Caco-2 (cell line): ENCODE results near the gene BBC3. TPM values are rescaled to one million over a fixed set of nuclear protein-coding genes. Genes with fewer than 3 reads are reported as not detected.

ENCODE experiments used
- BruUV-seq: library from RNA; stranded (reverse); fragments of 400-500 nt; replicated peaks from 2 replicates; lab custom pipeline; 2021; lab: Mats Ljungman, UMichigan
- CTCF ChIA-PET: fragments of 300-600 bp; sonication (Branson Sonifier 250); formaldehyde crosslinking; loops from one replicate; lab custom pipeline; 2022; ENCODE audit warnings: antibody characterized with exemption; lab: Charles Lee
- POLR2A ChIA-PET: fragments of 300-600 bp; sonication (Branson Sonifier 250); formaldehyde crosslinking; loops from one replicate; lab custom pipeline; 2022; ENCODE audit warnings: antibody characterized with exemption; lab: Charles Lee
- DNase-seq, 2 experiments: peaks; one replicate each; pipeline versions ENCODE4 v3.0.0 to v3.0.0-alpha.2; 2020 to 2022
- H3K27me3 ChIP-seq: replicated peaks from 2 replicates; pipeline ENCODE4 v1.6.0; 2011; ENCODE audit warnings: low read length; ENCODE audit not compliant: control insufficient read depth, insufficient read depth
- H3K36me3 ChIP-seq: 2 replicates; pipeline ENCODE4 v1.5.1; 2011; ENCODE audit warnings: low read length; ENCODE audit not compliant: control insufficient read depth, insufficient read depth
- H3K4me1 ChIP-seq: fragments of 250-450 bp; sonication (Bioruptor Pico); 2 replicates; pipeline ENCODE4 v1.5.1; 2020; ENCODE audit warnings: mild to moderate bottlenecking
- H3K4me3 ChIP-seq: 2 replicates; pipeline ENCODE4 v1.5.1; 2011; ENCODE audit warnings: low read depth, mild to moderate bottlenecking, control low read depth, low read length
- H3K9me3 ChIP-seq: fragments of 250-450 bp; sonication (Bioruptor Pico); 2 replicates; pipeline ENCODE4 v1.5.1; 2020; ENCODE audit warnings: mild to moderate bottlenecking, moderate library complexity
- H3K27ac Mint-ChIP-seq: one replicate; pipeline ENCODE4 v1.8.0; 2022; ENCODE audit warnings: mixed read lengths; ENCODE audit not compliant: unreplicated experiment
- H3K27me3 Mint-ChIP-seq: one replicate; pipeline ENCODE4 v1.8.0; 2022; ENCODE audit warnings: mixed read lengths; ENCODE audit not compliant: insufficient read depth, unreplicated experiment
- H3K36me3 Mint-ChIP-seq: one replicate; pipeline ENCODE4 v1.8.0; 2022; ENCODE audit warnings: mild to moderate bottlenecking, mixed read lengths; ENCODE audit not compliant: insufficient read depth, unreplicated experiment
- H3K4me1 Mint-ChIP-seq: one replicate; pipeline ENCODE4 v1.8.0; 2022; ENCODE audit warnings: low read depth, mixed read lengths; ENCODE audit not compliant: unreplicated experiment
- H3K4me3 Mint-ChIP-seq: one replicate; pipeline ENCODE4 v1.8.0; 2022; ENCODE audit warnings: mild to moderate bottlenecking, moderate library complexity, mixed read lengths; ENCODE audit not compliant: unreplicated experiment
- H3K9me3 Mint-ChIP-seq: one replicate; pipeline ENCODE4 v1.8.0; 2022; ENCODE audit warnings: mixed read lengths; ENCODE audit not compliant: unreplicated experiment
- intact Hi-C: fragments of 100-400 bp; cut with micrococcal nuclease; formaldehyde crosslinking; loops from one replicate; pipeline ENCODE4 v1.10.0; 2022; ENCODE audit not compliant: unreplicated experiment
- total RNA-seq: library from RNA; stranded (reverse); gene quantifications from 2 replicates; pipeline ENCODE4 v1.2.3, GENCODE V29; 2022
- TF ChIP-seq, protein P1 (sequence below), 2 experiments: fragments of 200-600 bp in 1 of 2; IDR thresholded peaks; 1 replicate in 1 of 2; 2 replicates in 1 of 2; pipeline versions ENCODE4 v1.5.1 to v1.8.0; 2011 to 2022; ENCODE audit warnings: antibody characterized with exemption in 1 of 2, control low read depth in 1 of 2, inconsistent platforms in 1 of 2, low read depth in 1 of 2, low read length in 1 of 2, mild to moderate bottlenecking in 1 of 2, moderate library complexity in 1 of 2; ENCODE audit not compliant: insufficient read depth in 1 of 2, severe bottlenecking in 1 of 2, unreplicated experiment in 1 of 2

The BBC3 gene
- total RNA-seq, 1 experiment from 2014 or later = 10.5 TPM

- H3K4me1 Mint-ChIP-seq = no peaks in the 10 kb centered on the region
- intact Hi-C loops = loop anchor here (5.0 kb wide), 1 partner anchor 111 kb away; the partner anchor contains the start of gene SAE1
- H3K36me3 Mint-ChIP-seq = no peaks in the 10 kb centered on the region
- H3K4me3 Mint-ChIP-seq = no peak overlapping the region
- H3K9me3 ChIP-seq = no peaks in the 10 kb centered on the region
- ChIA-PET CTCF (interaction anchor here (0.5 to 4.5 kb wide), 11 partner anchors 17 to 230 kb away, joined by 3 to 234 read pairs (median 11); partner anchors contain the start of genes DHX34, INAFM1 and SAE1), POLR2A (interaction anchor here (0.5 to 2.5 kb wide), 10 partner anchors 13 to 1628 kb away, joined by 3 to 55 read pairs (median 6); partner anchors contain the start of genes CCDC9 and ZC3H4)
- DNase-seq = no peak
- H3K27ac Mint-ChIP-seq = no peak overlapping the region
- peaks cover 14% of the 10 kb centered on the region for H3K4me1 ChIP-seq
- peak overlapping the region; percentile 51 for H3K4me3 ChIP-seq
- H3K9me3 Mint-ChIP-seq = no peaks in the 10 kb centered on the region
- TSS peak; percentile 74 for BruUV-seq
- TF ChIP-seq, protein P1, sequence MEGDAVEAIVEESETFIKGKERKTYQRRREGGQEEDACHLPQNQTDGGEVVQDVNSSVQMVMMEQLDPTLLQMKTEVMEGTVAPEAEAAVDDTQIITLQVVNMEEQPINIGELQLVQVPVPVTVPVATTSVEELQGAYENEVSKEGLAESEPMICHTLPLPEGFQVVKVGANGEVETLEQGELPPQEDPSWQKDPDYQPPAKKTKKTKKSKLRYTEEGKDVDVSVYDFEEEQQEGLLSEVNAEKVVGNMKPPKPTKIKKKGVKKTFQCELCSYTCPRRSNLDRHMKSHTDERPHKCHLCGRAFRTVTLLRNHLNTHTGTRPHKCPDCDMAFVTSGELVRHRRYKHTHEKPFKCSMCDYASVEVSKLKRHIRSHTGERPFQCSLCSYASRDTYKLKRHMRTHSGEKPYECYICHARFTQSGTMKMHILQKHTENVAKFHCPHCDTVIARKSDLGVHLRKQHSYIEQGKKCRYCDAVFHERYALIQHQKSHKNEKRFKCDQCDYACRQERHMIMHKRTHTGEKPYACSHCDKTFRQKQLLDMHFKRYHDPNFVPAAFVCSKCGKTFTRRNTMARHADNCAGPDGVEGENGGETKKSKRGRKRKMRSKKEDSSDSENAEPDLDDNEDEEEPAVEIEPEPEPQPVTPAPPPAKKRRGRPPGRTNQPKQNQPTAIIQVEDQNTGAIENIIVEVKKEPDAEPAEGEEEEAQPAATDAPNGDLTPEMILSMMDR (IDR thresholded peaks at IDR 0.05; ENCODE audit: insufficient read depth in 1 of 2, low read depth in 1 of 2, low read length in 1 of 2, severe bottlenecking in 1 of 2, unreplicated experiment in 1 of 2) = no peak
- no peaks in the 10 kb centered on the region for H3K27me3 Mint-ChIP-seq
- no peaks in the 10 kb centered on the region for H3K27me3 ChIP-seq
- H3K36me3 ChIP-seq = no peaks in the 10 kb centered on the region
These were observed 12.4 kb upstream of the BBC3 start for GRCh38 chr19:47243364-47243775.

DNA sequence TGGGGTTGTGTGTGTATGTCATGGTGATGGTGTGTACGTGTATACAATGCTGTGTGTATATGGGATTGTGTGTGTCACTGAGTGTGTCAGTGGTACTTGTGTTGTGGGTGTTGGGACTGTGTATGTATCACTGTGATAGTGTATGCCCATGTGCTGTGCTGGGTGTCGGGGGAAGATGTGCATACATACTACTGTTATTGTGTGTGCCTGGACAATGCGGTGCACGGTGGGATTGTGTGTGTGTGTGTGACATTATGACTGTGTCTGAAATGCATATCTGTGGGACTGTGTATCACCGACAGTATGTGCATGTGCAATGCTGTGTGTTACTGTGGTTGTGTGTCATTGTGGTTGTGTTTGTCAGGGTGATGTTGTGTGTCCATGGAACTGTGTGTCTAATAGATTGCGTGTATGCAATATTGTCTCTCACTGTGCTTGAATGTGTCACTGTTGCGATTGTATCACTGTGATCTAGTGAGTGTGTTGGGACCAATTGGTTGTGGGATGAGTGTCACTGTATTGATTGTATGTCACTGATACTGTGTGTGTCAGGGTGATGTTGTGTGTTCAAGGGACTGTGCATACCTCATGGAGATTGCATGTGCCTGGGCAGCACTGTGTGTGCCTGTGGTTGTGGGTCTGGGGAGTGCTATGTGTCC lies 11.0 kb upstream of the BBC3 start:
- H3K9me3 ChIP-seq = no peaks in the 10 kb centered on the region
- Mint-ChIP-seq H3K4me1 (no peaks in the 10 kb centered on the region), H3K9me3 (no peaks in the 10 kb centered on the region), H3K27ac (no peak overlapping the region), H3K36me3 (no peaks in the 10 kb centered on the region), H3K4me3 (no peak overlapping the region), H3K27me3 (no peaks in the 10 kb centered on the region)
- H3K36me3 ChIP-seq = no peaks in the 10 kb centered on the region
- no peak overlapping the region for H3K4me3 ChIP-seq
- H3K4me1 ChIP-seq = peaks cover 14% of the 10 kb centered on the region
- TSS peak; percentile 43 for BruUV-seq
- TF ChIP-seq, protein P1 (IDR thresholded peaks at IDR 0.05; ENCODE audit: insufficient read depth in 1 of 2, low read depth in 1 of 2, low read length in 1 of 2, severe bottlenecking in 1 of 2, unreplicated experiment in 1 of 2) = no peak
- no peaks in the 10 kb centered on the region for H3K27me3 ChIP-seq
- ChIA-PET CTCF (interaction anchor here (1.3 kb wide), 1 partner anchor 31 kb away, joined by 7 read pairs; no protein-coding TSS in a partner anchor), POLR2A (no interaction called here)
- intact Hi-C loops = loop anchor here (5.0 kb wide), 1 partner anchor 110 kb away; the partner anchor contains the start of gene SAE1
- no peak for DNase-seq

DNA sequence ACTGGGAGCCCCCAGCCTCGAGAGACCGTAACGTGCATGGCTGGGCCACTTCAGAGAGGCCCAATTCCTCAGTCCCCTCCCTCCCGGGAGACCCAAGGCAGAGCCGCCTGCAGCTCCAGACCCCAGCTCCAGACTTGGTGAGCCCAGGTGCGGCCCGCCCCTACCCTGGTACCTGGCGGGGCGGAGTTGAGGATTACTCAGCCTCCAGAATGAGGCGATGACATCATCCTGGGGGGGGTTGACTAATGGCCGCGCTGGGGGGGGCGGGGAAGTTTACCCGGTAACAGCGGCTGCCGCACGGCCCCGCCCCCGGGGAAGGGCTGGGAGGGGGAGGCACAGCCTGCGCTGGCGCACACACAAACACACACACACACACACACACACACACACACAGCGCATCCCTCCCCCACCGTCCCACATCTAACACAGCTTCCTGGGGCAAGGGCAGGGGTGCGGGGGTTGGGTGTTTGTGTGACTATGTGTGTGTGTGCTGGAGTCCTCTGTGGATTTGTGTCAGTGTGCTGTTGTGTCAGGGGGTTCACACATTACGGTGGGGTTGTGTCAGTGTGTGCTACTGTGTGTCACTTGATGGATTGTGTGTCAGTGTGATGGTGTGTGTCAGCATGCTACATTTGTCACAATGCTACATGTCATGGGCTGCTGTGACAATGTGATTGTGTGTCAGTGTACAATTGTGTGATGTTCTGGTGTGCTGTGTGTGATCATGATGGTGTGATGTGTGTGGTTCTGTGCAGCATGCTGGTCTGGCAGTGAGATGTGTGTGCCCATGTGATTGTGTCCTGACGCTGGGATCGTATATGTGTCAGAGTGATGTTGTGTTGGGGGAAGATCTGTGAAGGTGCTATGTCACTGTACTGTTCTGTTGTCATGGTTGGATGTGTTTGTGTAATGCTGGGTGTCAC lies 10.3 kb upstream of the BBC3 start:
- H3K27ac Mint-ChIP-seq = no peak overlapping the region
- intact Hi-C loops = loop anchor here (5.0 kb wide), 1 partner anchor 109 kb away; the partner anchor contains the start of gene SAE1
- no peak overlapping the region for H3K4me3 Mint-ChIP-seq

More for the DNA sequence above, 10.3 kb upstream of the BBC3 start:
- Mint-ChIP-seq H3K27me3 (no peaks in the 10 kb centered on the region), H3K4me1 (peaks cover under 1% of the 10 kb centered on the region), H3K36me3 (no peaks in the 10 kb centered on the region), H3K9me3 (no peaks in the 10 kb centered on the region)
- DNase-seq = peak; percentile 89 to 91
- H3K36me3 ChIP-seq = no peaks in the 10 kb centered on the region
- TF ChIP-seq, protein P1 (IDR thresholded peaks at IDR 0.05; ENCODE audit: insufficient read depth in 1 of 2, low read depth in 1 of 2, low read length in 1 of 2, severe bottlenecking in 1 of 2, unreplicated experiment in 1 of 2) = no peak
- H3K4me1 ChIP-seq = peaks cover 14% of the 10 kb centered on the region
- ChIA-PET POLR2A (interaction anchor here (0.7 to 1.0 kb wide), 3 partner anchors 15 to 248 kb away, joined by 4 to 6 read pairs (median 6); partner anchors contain the start of gene CCDC9), CTCF (interaction anchor here (0.6 to 1.3 kb wide), 4 partner anchors 15 to 128 kb away, joined by 3 to 8 read pairs (median 6); partner anchors contain the start of gene ZC3H4)
- no peaks in the 10 kb centered on the region for H3K27me3 ChIP-seq
- 0 out of 2 replicates have a peak, but pooled peaks cover 3% of the 10 kb centered on the region for H3K9me3 ChIP-seq
- peak overlapping the region; percentile 4 for H3K4me3 ChIP-seq
- no TSS peak for BruUV-seq
